ENCODE measurements around the gene PRKAR1B. TPM values are rescaled to one million over a fixed set of nuclear protein-coding genes. Genes with fewer than 3 reads are reported as not detected.

Gene PRKAR1B
- total and polyA plus RNA-seq, 4 donors = 53.1 to 238 (median 162) TPM

DNA sequence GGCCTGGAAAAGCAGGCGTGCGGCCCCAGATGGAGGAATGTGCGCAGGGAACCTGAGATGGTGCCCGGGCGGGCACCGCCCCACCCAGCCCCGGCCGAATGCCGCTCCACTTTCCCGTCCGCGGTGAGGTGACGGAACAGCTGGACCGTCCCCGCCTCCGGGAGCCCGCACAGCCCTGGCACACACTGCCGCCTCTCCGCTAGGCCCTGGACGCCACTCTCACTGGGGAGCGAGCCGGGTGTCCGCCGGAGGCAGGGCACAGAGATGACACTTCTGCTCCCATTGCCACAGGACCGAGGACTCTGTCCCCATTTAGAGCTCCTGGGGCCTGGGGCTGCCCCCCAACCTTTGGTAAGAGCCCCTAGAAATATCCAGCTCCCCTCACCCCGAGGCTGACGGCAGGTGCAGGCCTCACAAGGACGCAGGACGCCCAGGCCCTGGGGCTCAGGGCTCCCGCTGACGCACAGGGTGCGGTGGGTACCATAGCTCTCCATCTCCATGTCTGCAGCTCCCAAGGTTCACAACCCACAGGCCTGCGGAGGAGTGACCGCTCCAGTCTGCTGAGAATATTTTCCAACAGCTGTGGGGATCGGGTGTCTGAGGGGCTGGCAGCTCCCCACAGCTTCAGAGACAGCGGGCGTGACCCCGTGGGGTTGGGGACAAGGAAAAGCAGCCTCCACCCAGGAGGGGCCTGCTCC lies 155.2 kb downstream of the PRKAR1B start:
- Histone ChIP-seq H3K27me3 (ENCODE audit: control insufficient read depth, insufficient read depth, low read length) (no peaks in the 10 kb centered on the region), H3K4me3 (ENCODE audit: low read depth, low read length) (no peak overlapping the region), H3K4me1 (ENCODE audit: control insufficient read depth, insufficient read depth, low read length) (peaks cover 23% of the 10 kb centered on the region), H3K9me3 (ENCODE audit: control insufficient read depth, insufficient read depth, low read length) (no peaks in the 10 kb centered on the region), H3K27ac (ENCODE audit: low read depth, low read length) (no peak overlapping the region), H3K36me3 (ENCODE audit: control insufficient read depth, insufficient read depth, low read length) (peaks cover 79% of the 10 kb centered on the region)
- no peak for DNase-seq (ENCODE audit: low read depth in 4 of 6, low spot score in 6 of 6)
- 94% methylated on average over 37 of the region's 38 CpGs for whole genome bisulfite sequencing (ENCODE audit: insufficient coverage)

DNA sequence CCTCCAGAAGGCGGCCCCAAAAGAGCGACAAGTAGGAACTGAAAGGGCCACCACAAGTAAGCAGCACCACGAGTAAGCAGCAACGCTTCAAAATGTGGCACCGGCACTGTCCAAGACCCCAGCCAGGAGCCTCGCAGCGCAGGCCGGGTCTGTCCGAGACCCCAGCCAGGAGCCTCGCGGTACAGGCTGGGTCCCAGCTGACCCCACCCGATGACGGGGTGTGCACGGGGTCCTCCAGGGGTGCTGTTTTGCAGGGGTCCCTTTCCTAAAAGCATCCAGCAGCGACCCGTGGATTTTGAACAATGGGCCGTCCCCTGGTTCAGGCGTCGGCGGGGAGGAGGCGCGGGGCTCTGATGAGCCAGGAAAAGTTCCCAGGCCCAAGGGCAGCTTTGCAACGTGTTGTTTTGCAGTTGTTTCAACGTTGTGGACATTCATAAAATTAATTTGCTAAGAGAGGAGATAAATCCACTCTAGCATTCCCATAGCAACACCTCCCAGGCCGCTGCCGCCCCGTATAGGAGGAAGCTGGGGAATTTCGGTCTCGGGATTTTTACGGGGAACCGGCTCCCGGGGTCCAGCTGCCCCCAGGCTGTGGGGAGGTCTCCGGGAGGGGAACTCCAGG lies 155.9 kb downstream of the PRKAR1B start:
- Histone ChIP-seq H3K4me3 (ENCODE audit: low read depth, low read length) (no peak overlapping the region), H3K4me1 (ENCODE audit: control insufficient read depth, insufficient read depth, low read length) (peaks cover 23% of the 10 kb centered on the region), H3K27me3 (ENCODE audit: control insufficient read depth, insufficient read depth, low read length) (no peaks in the 10 kb centered on the region), H3K27ac (ENCODE audit: low read depth, low read length) (no peak overlapping the region), H3K9me3 (ENCODE audit: control insufficient read depth, insufficient read depth, low read length) (no peaks in the 10 kb centered on the region), H3K36me3 (ENCODE audit: control insufficient read depth, insufficient read depth, low read length) (peaks cover 73% of the 10 kb centered on the region)
- WGBS (ENCODE audit: insufficient coverage) = 86% methylated on average over 25 of the region's 33 CpGs
- no peak for DNase-seq (ENCODE audit: low read depth in 4 of 6, low spot score in 6 of 6)

DNA sequence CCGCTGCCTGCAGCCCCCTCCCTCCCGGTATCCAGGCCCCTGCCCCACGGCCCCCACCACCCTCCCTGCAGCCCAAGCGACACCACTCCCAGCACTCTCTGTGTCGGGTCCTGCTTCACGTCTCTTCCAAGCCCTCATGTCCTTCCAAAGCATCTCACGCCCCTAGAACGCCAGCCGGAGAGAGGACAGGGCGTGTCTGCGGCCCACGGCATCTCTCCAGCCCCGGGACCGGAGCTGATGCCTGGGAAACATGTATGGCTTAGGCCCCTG lies 156.3 kb downstream of the PRKAR1B start:
- Histone ChIP-seq H3K4me3 (ENCODE audit: low read depth, low read length) (no peak overlapping the region), H3K27me3 (ENCODE audit: control insufficient read depth, insufficient read depth, low read length) (no peaks in the 10 kb centered on the region), H3K36me3 (ENCODE audit: control insufficient read depth, insufficient read depth, low read length) (peaks cover 68% of the 10 kb centered on the region), H3K9me3 (ENCODE audit: control insufficient read depth, insufficient read depth, low read length) (no peaks in the 10 kb centered on the region), H3K27ac (ENCODE audit: low read depth, low read length) (no peak overlapping the region), H3K4me1 (ENCODE audit: control insufficient read depth, insufficient read depth, low read length) (peaks cover 23% of the 10 kb centered on the region)
- 92% methylated on average over 14 of the region's 14 CpGs for WGBS (ENCODE audit: insufficient coverage)
- no peak for DNase-seq (ENCODE audit: low read depth in 4 of 6, low spot score in 6 of 6)

DNA sequence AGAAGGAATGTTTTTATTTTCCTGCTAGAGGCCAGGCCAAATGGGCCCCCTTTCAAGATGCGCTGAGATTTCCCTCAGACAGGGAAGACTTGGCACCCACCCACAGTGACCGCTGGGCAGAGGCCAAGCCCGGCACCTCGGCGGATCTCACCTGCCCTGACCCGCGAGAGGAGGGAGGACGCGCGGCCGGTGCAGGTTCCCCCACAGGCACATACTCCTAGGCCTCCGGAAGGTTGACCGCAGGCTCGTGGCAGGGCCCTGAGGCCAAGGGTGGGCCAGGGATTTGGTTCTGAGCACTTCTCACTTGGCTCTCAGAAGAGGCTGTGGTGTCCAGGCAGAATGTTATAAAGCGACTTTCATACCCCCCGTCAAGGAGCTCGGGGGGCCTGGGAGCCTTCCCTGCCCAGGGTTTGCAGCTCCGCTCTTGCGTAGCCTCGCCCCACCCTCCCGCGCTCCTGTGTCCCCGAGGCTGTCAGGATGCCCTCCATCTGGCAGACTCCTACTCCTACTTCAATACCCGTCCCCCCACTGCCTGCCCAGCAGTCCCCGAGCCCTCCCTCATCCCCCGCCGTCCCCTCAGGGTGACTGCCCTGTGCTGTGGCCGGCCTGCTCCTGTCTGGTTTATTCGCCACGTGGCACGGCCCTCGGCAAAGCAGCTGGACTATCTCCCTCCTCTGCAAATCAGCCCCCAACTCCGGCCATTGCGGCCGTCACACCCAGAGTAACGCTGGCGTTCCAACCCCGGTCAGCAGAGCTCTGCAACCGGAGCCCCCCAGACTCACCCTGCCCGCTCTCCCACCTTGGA lies 156.9 kb downstream of the PRKAR1B start:
- 94% methylated on average over 40 of the region's 40 CpGs for WGBS (ENCODE audit: insufficient coverage)
- peaks cover 25% of the 10 kb centered on the region for H3K4me1 ChIP-seq (ENCODE audit: control insufficient read depth, insufficient read depth, low read length)
- no peaks in the 10 kb centered on the region for H3K27me3 ChIP-seq (ENCODE audit: control insufficient read depth, insufficient read depth, low read length)
- peaks cover 65% of the 10 kb centered on the region for H3K36me3 ChIP-seq (ENCODE audit: control insufficient read depth, insufficient read depth, low read length)
- DNase-seq (ENCODE audit: low read depth in 4 of 6, low spot score in 6 of 6) = no peak
- no peak overlapping the region for H3K4me3 ChIP-seq (ENCODE audit: low read depth, low read length)
- no peaks in the 10 kb centered on the region for H3K9me3 ChIP-seq (ENCODE audit: control insufficient read depth, insufficient read depth, low read length)
- no peak overlapping the region for H3K27ac ChIP-seq (ENCODE audit: low read depth, low read length)

DNA sequence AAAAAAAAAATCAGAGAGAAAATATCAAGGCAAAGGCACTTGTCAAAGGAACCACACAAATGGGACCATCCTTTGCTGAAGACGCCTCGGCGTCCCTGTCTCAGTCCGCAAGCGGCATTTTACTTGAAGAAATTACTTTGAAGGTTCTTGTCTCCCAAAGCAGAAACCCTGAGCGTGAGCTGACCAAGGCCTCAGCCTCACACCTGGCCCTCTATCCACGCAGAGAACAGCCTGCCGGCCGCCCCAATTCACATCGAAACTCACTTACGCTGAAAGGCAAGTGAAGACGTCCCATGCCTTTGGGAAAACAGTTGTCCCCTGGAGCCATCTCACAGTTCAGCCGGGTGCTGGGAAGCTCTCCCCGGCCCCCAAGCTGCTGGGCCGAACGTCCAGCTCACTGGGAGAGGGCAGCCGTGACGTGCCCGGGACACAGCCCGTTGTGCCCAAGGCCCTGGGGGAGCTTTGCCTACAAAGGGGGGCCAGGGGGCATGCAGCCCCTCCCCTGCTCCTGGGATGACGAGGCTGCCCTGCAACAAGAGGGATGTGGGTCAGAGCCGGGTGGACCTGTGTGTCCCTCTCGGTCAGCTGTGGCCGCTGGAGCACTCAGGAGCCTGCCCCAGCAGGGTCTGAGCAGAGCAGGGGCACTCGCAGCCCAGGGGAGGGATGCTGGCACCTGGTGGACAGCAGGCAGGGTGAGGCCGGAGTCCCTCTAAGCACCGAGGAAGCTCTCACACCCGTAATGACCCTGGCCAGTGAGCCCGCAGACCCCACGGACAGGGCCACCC lies 157.8 kb downstream of the PRKAR1B start:
- Histone ChIP-seq H3K9me3 (ENCODE audit: control insufficient read depth, insufficient read depth, low read length) (no peaks in the 10 kb centered on the region), H3K4me3 (ENCODE audit: low read depth, low read length) (no peak overlapping the region), H3K27ac (ENCODE audit: low read depth, low read length) (no peak overlapping the region), H3K4me1 (ENCODE audit: control insufficient read depth, insufficient read depth, low read length) (peaks cover 24% of the 10 kb centered on the region), H3K36me3 (ENCODE audit: control insufficient read depth, insufficient read depth, low read length) (peaks cover 67% of the 10 kb centered on the region), H3K27me3 (ENCODE audit: control insufficient read depth, insufficient read depth, low read length) (no peaks in the 10 kb centered on the region)
- 89% methylated on average over 30 of the region's 30 CpGs for WGBS (ENCODE audit: insufficient coverage)
- DNase-seq (ENCODE audit: low read depth in 4 of 6, low spot score in 6 of 6) = no peak

DNA sequence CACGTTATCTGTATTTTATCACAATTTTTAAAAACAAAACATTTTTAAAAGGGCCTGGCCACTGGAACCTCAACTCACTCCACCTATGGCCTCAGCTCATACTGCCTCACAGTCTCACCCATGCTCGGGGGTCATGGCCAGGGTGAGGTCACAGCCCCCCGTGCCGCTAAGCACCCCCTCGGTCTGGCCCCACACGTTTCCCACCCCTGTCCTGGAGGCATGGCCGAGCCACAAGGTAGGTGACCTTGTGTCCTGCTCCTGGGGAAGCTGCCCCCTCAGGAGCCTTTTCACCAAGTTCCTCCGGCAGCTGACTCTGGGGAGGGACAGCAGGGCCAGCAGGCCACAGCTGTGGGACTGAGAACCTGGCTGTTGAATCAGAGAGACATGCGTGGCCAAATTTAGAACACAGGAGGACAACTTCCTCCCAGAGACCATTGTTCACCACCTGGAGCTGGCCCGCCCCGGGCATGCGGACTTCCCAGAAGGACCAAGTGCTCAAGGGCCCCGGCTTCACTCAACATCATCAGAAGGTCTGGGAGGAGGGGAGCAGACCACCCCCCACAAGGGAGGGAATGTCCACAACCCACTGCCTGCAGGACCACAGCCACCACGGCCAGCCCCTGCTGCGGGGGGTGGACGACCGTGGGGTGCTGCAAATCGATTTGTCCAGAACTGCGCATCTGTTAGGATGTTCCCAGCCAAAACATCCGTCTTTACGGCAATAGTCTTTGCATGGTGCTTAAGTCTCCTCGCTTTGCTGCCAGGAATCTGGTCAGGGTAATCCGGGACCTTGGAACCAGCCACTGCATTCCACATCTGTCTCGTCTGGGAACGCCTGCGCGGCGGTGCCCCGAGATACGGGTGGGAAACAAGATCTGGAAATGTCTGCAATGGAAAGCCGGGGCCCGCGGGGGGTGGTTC lies 158.8 kb downstream of the PRKAR1B start:
- 89% methylated on average over 22 of the region's 33 CpGs for whole genome bisulfite sequencing (ENCODE audit: insufficient coverage)
- H3K4me3 ChIP-seq (ENCODE audit: low read depth, low read length) = no peak overlapping the region
- H3K27ac ChIP-seq (ENCODE audit: low read depth, low read length) = no peak overlapping the region
- peaks cover 22% of the 10 kb centered on the region for H3K4me1 ChIP-seq (ENCODE audit: control insufficient read depth, insufficient read depth, low read length)
- DNase-seq (ENCODE audit: low read depth in 4 of 6, low spot score in 6 of 6) = no peak
- H3K9me3 ChIP-seq (ENCODE audit: control insufficient read depth, insufficient read depth, low read length) = no peaks in the 10 kb centered on the region
- H3K36me3 ChIP-seq (ENCODE audit: control insufficient read depth, insufficient read depth, low read length) = peaks cover 70% of the 10 kb centered on the region
- no peaks in the 10 kb centered on the region for H3K27me3 ChIP-seq (ENCODE audit: control insufficient read depth, insufficient read depth, low read length)

DNA sequence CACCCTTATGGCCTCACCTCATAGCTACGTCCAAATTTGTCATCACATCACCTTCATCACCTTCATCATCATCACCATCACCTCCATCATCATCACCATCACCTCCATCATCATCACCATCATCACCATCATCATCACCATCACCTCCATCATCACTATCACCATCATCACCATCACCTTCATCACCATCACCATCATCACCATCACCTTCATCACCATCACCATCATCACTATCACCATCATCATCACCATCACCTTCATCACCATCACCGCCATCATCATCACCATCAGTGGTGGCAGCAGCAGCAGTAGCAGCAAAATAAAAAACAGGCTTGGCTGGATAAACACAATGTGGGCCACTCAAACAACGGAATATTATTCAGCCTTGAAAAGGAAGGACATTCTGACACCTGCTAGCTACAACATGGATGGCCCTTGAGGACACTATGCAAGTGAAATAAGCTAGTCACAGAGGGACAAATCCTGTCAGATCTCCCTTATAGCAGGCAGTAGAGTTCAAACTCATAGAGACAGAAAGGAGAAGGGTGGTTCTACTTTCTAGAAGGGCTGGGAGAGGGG lies 159.7 kb downstream of the PRKAR1B start:
- peaks cover 20% of the 10 kb centered on the region for H3K4me1 ChIP-seq (ENCODE audit: control insufficient read depth, insufficient read depth, low read length)
- H3K36me3 ChIP-seq (ENCODE audit: control insufficient read depth, insufficient read depth, low read length) = peaks cover 66% of the 10 kb centered on the region
- no peaks in the 10 kb centered on the region for H3K9me3 ChIP-seq (ENCODE audit: control insufficient read depth, insufficient read depth, low read length)
- 100% methylated on average over 2 of the region's 3 CpGs for WGBS (ENCODE audit: insufficient coverage)
- DNase-seq (ENCODE audit: low read depth in 4 of 6, low spot score in 6 of 6) = no peak
- no peak overlapping the region for H3K27ac ChIP-seq (ENCODE audit: low read depth, low read length)
- no peak overlapping the region for H3K4me3 ChIP-seq (ENCODE audit: low read depth, low read length)
- H3K27me3 ChIP-seq (ENCODE audit: control insufficient read depth, insufficient read depth, low read length) = no peaks in the 10 kb centered on the region

DNA sequence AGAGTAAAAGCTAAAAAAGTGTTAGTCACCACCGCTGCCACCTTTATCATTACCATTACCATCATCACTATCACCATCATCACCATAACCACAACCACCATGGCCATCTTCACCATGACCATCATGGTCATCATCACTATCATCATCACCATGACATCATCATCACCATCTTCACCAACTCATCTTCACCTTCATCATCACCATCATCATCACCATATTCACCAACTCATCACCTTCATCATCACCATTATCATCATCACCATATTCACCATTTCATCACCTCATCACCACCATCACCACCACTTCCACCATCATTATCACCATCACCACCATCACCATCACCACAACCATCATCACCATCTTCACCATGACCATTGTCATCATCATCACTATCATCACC lies 161.0 kb downstream of the PRKAR1B start:
- peaks cover 63% of the 10 kb centered on the region for H3K36me3 ChIP-seq (ENCODE audit: control insufficient read depth, insufficient read depth, low read length)
- H3K4me3 ChIP-seq (ENCODE audit: low read depth, low read length) = no peak overlapping the region
- no peaks in the 10 kb centered on the region for H3K27me3 ChIP-seq (ENCODE audit: control insufficient read depth, insufficient read depth, low read length)
- no peaks in the 10 kb centered on the region for H3K9me3 ChIP-seq (ENCODE audit: control insufficient read depth, insufficient read depth, low read length)
- peaks cover 28% of the 10 kb centered on the region for H3K4me1 ChIP-seq (ENCODE audit: control insufficient read depth, insufficient read depth, low read length)
- DNase-seq (ENCODE audit: low read depth in 4 of 6, low spot score in 6 of 6) = no peak
- H3K27ac ChIP-seq (ENCODE audit: low read depth, low read length) = no peak overlapping the region
- no CpG with 5 or more reads among the region's 1 CpG for WGBS (ENCODE audit: insufficient coverage)

All from spinal cord (tissue), 10 donors.